SK-N-SH treated with all-trans-retinoic acid at 6 μM for 48 hours (cell line): ENCODE data around the gene GPSM3.

ENCODE experiments used
- ATAC-seq: fragments of 200-7000 bp; cut with Tn5 transposase; 3 replicates; pipeline ENCODE4 v1.9.1; 2020; ENCODE audit warnings: mild to moderate bottlenecking, moderate library complexity
- BACH2 ChIP-seq: fragments of 250-450 bp; sonication (Bioruptor Pico); IDR thresholded peaks from 2 replicates; pipeline ENCODE4 v1.9.0; 2021; ENCODE audit warnings: mild to moderate bottlenecking, borderline replicate concordance
- CSDC2 ChIP-seq: fragments of 250-450 bp; sonication (Bioruptor Pico); IDR thresholded peaks from 2 replicates; pipeline ENCODE4 v1.5.0; 2020; ENCODE audit warnings: mild to moderate bottlenecking, moderate library complexity
- ESRRG ChIP-seq: fragments of 250-450 bp; sonication (Bioruptor Pico); IDR thresholded peaks from 2 replicates; pipeline ENCODE4 v1.6.1; 2021; ENCODE audit warnings: mild to moderate bottlenecking
- GLIS3 ChIP-seq: fragments of 250-450 bp; sonication (Bioruptor Pico); IDR thresholded peaks from 2 replicates; pipeline ENCODE4 v1.5.0; 2020; ENCODE audit warnings: mild to moderate bottlenecking, moderate library complexity
- ISL1 ChIP-seq: fragments of 250-450 bp; sonication (Bioruptor Pico); IDR thresholded peaks from 2 replicates; pipeline ENCODE4 v2.1.2; 2022; ENCODE audit warnings: mild to moderate bottlenecking, moderate library complexity
- OSR1 ChIP-seq: fragments of 250-450 bp; sonication (Bioruptor Pico); IDR thresholded peaks from 2 replicates; pipeline ENCODE4 v1.8.0; 2022; ENCODE audit warnings: moderate library complexity, mild to moderate bottlenecking, inconsistent platforms
- PPARA ChIP-seq: fragments of 250-450 bp; sonication (Bioruptor Pico); IDR thresholded peaks from 2 replicates; pipeline ENCODE4 v1.5.0; 2020; ENCODE audit warnings: mild to moderate bottlenecking, borderline replicate concordance
- RARB ChIP-seq: fragments of 250-450 bp; sonication (Bioruptor Pico); IDR thresholded peaks from 2 replicates; pipeline ENCODE4 v1.8.0; 2021; ENCODE audit warnings: mild to moderate bottlenecking, moderate library complexity
- SNAI2 ChIP-seq: fragments of 250-450 bp; sonication (Bioruptor Pico); IDR thresholded peaks from 2 replicates; pipeline ENCODE4 v1.5.0; 2020; ENCODE audit warnings: mild to moderate bottlenecking, moderate library complexity
- TCF4 ChIP-seq: fragments of 250-450 bp; sonication (Bioruptor Pico); IDR thresholded peaks from 2 replicates; pipeline ENCODE4 v1.8.0; 2021; ENCODE audit warnings: mild to moderate bottlenecking, moderate library complexity, borderline replicate concordance
- TOX ChIP-seq: fragments of 250-450 bp; sonication (Bioruptor Pico); IDR thresholded peaks from 2 replicates; pipeline ENCODE4 v1.8.0; 2021; ENCODE audit warnings: mild to moderate bottlenecking, moderate library complexity, borderline replicate concordance
- ZC3H10 ChIP-seq: fragments of 250-450 bp; sonication (Bioruptor Pico); IDR thresholded peaks from 2 replicates; pipeline ENCODE4 v1.5.1; 2021; ENCODE audit warnings: mild to moderate bottlenecking, moderate library complexity
- ZFP3 ChIP-seq: fragments of 250-450 bp; sonication (Bioruptor Pico); IDR thresholded peaks from 2 replicates; pipeline ENCODE4 v1.5.0; 2020; ENCODE audit warnings: mild to moderate bottlenecking, moderate library complexity
- ZFP30 ChIP-seq: fragments of 450-650 bp; formaldehyde crosslinking; IDR thresholded peaks from 2 replicates; pipeline ENCODE4 v1.5.0; 2022; ENCODE audit warnings: mild to moderate bottlenecking, moderate library complexity
- ZNF565 ChIP-seq: fragments of 450-650 bp; formaldehyde crosslinking; conservative IDR thresholded peaks from 2 replicates; pipeline ENCODE4 v1.5.0; 2020; ENCODE audit warnings: low read depth, mild to moderate bottlenecking, moderate library complexity
- ZNF70 ChIP-seq: fragments of 450-650 bp; formaldehyde crosslinking; IDR thresholded peaks from 2 replicates; pipeline ENCODE4 v1.5.0; 2020; ENCODE audit warnings: mild to moderate bottlenecking, moderate library complexity
- ZNF8 ChIP-seq: fragments of 450-650 bp; formaldehyde crosslinking; IDR thresholded peaks from 2 replicates; pipeline ENCODE4 v1.5.0; 2020; ENCODE audit warnings: mild to moderate bottlenecking, moderate library complexity
- TF ChIP-seq, protein P1 (sequence below): fragments of 250-450 bp; sonication (Bioruptor Pico); IDR thresholded peaks from 2 replicates; pipeline ENCODE4 v1.5.0; 2020; ENCODE audit warnings: mild to moderate bottlenecking, moderate library complexity
- TF ChIP-seq, protein P2 (sequence below): fragments of 250-450 bp; sonication (Bioruptor Pico); IDR thresholded peaks from 2 replicates; pipeline ENCODE4 v1.8.0; 2020; ENCODE audit warnings: mild to moderate bottlenecking, moderate library complexity, borderline replicate concordance
- TF ChIP-seq, protein P3 (sequence below): fragments of 250-450 bp; sonication (Bioruptor Pico); IDR thresholded peaks from 2 replicates; pipeline ENCODE4 v1.8.0; 2021; ENCODE audit warnings: low read depth, mild to moderate bottlenecking, moderate library complexity, borderline replicate concordance
- TF ChIP-seq, protein P4 (sequence below): fragments of 250-450 bp; sonication (Bioruptor Pico); IDR thresholded peaks from 2 replicates; pipeline ENCODE4 v1.5.1; 2020; ENCODE audit warnings: low read depth, mild to moderate bottlenecking, moderate library complexity
- TF ChIP-seq, protein P5 (sequence below): fragments of 250-450 bp; sonication (Bioruptor Pico); IDR thresholded peaks from 2 replicates; pipeline ENCODE4 v1.5.1; 2021; ENCODE audit warnings: mild to moderate bottlenecking, moderate library complexity

GPSM3 gene

DNA sequence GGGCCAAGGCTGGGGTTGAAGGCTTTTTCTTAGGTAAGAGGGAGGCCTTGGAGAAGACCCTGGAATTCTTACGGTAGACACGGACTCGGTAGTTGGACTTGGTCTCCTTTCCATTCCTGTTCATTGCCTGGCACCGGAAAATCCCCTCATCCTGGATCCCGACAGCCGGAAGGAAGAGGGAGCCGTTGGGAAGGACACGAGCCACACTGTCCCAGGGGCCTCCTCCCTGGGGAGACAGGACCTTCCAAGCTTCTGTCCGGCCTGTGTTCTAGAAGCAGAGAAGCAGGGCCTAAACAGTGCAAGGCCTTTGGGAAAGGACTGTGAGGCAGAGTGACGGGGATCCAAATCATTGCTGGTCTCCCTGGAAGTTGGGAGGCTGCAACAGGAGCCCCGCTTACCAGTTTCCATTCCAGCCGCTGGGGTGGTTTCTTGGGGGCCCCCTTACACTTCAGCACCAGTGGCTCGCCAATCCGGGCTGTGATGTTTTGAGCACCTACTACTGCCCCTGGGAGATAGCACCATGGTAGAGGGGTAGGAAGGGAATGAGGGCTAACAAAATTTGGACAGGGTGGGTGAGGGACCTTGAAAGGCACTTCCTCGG, 8.9 kb downstream of the GPSM3 start:
- ATAC-seq: no peak
- TF ChIP-seq SNAI2 (CRISPR knock-in tag): no peak
- no peak for TF ChIP-seq TOX (CRISPR knock-in tag)
- TF ChIP-seq, protein P1, sequence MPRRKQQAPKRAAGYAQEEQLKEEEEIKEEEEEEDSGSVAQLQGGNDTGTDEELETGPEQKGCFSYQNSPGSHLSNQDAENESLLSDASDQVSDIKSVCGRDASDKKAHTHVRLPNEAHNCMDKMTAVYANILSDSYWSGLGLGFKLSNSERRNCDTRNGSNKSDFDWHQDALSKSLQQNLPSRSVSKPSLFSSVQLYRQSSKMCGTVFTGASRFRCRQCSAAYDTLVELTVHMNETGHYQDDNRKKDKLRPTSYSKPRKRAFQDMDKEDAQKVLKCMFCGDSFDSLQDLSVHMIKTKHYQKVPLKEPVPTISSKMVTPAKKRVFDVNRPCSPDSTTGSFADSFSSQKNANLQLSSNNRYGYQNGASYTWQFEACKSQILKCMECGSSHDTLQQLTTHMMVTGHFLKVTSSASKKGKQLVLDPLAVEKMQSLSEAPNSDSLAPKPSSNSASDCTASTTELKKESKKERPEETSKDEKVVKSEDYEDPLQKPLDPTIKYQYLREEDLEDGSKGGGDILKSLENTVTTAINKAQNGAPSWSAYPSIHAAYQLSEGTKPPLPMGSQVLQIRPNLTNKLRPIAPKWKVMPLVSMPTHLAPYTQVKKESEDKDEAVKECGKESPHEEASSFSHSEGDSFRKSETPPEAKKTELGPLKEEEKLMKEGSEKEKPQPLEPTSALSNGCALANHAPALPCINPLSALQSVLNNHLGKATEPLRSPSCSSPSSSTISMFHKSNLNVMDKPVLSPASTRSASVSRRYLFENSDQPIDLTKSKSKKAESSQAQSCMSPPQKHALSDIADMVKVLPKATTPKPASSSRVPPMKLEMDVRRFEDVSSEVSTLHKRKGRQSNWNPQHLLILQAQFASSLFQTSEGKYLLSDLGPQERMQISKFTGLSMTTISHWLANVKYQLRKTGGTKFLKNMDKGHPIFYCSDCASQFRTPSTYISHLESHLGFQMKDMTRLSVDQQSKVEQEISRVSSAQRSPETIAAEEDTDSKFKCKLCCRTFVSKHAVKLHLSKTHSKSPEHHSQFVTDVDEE: no peak
- TF ChIP-seq, protein P2, sequence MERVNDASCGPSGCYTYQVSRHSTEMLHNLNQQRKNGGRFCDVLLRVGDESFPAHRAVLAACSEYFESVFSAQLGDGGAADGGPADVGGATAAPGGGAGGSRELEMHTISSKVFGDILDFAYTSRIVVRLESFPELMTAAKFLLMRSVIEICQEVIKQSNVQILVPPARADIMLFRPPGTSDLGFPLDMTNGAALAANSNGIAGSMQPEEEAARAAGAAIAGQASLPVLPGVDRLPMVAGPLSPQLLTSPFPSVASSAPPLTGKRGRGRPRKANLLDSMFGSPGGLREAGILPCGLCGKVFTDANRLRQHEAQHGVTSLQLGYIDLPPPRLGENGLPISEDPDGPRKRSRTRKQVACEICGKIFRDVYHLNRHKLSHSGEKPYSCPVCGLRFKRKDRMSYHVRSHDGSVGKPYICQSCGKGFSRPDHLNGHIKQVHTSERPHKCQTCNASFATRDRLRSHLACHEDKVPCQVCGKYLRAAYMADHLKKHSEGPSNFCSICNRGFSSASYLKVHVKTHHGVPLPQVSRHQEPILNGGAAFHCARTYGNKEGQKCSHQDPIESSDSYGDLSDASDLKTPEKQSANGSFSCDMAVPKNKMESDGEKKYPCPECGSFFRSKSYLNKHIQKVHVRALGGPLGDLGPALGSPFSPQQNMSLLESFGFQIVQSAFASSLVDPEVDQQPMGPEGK: no peak
- no peak for TF ChIP-seq OSR1
- TF ChIP-seq ESRRG (CRISPR knock-in tag): no peak
- TF ChIP-seq PPARA (CRISPR knock-in tag): no peak
- TF ChIP-seq, protein P3, sequence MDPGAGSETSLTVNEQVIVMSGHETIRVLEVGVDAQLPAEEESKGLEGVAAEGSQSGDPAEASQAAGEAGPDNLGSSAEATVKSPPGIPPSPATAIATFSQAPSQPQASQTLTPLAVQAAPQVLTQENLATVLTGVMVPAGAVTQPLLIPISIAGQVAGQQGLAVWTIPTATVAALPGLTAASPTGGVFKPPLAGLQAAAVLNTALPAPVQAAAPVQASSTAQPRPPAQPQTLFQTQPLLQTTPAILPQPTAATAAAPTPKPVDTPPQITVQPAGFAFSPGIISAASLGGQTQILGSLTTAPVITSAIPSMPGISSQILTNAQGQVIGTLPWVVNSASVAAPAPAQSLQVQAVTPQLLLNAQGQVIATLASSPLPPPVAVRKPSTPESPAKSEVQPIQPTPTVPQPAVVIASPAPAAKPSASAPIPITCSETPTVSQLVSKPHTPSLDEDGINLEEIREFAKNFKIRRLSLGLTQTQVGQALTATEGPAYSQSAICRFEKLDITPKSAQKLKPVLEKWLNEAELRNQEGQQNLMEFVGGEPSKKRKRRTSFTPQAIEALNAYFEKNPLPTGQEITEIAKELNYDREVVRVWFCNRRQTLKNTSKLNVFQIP (CRISPR knock-in tag): no peak
- no peak for TF ChIP-seq ZNF8 (CRISPR knock-in tag)
- TF ChIP-seq BACH2 (CRISPR knock-in tag): no peak
- no peak for TF ChIP-seq RARB (CRISPR knock-in tag)
- TF ChIP-seq TCF4 (CRISPR knock-in tag): no peak

DNA sequence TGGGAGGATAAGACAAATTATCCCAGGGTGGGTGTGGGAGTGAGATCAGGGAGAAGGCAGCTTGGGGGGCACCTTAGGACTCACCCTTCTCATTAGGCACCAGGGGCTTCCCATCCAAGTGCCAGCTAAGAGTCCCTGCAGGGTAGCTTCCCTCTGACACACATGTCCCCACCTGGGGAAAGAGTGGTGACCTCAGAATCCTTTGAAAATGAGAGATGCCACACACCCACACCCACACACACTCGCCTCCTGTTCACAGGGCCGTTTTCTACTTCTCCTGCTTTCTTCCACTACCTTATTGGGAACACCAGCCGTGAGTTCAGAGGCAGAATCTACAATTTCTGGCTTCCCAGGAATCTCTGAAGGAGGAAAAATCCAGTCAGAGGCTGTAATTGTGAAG, 9.4 kb downstream of the GPSM3 start:
- TF ChIP-seq, protein P4, sequence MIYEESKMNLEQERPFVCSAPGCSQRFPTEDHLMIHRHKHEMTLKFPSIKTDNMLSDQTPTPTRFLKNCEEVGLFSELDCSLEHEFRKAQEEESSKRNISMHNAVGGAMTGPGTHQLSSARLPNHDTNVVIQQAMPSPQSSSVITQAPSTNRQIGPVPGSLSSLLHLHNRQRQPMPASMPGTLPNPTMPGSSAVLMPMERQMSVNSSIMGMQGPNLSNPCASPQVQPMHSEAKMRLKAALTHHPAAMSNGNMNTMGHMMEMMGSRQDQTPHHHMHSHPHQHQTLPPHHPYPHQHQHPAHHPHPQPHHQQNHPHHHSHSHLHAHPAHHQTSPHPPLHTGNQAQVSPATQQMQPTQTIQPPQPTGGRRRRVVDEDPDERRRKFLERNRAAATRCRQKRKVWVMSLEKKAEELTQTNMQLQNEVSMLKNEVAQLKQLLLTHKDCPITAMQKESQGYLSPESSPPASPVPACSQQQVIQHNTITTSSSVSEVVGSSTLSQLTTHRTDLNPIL: no peak
- TF ChIP-seq CSDC2 (no peak), ZC3H10 (CRISPR knock-in tag) (no peak), PPARA (CRISPR knock-in tag) (no peak), GLIS3 (CRISPR knock-in tag) (no peak), ZFP30 (CRISPR knock-in tag) (no peak)
- TF ChIP-seq, protein P1: no peak
- TF ChIP-seq, protein P5, sequence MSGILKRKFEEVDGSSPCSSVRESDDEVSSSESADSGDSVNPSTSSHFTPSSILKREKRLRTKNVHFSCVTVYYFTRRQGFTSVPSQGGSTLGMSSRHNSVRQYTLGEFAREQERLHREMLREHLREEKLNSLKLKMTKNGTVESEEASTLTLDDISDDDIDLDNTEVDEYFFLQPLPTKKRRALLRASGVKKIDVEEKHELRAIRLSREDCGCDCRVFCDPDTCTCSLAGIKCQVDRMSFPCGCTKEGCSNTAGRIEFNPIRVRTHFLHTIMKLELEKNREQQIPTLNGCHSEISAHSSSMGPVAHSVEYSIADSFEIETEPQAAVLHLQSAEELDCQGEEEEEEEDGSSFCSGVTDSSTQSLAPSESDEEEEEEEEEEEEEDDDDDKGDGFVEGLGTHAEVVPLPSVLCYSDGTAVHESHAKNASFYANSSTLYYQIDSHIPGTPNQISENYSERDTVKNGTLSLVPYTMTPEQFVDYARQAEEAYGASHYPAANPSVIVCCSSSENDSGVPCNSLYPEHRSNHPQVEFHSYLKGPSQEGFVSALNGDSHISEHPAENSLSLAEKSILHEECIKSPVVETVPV (CRISPR knock-in tag): no peak
- no peak for ATAC-seq

DNA sequence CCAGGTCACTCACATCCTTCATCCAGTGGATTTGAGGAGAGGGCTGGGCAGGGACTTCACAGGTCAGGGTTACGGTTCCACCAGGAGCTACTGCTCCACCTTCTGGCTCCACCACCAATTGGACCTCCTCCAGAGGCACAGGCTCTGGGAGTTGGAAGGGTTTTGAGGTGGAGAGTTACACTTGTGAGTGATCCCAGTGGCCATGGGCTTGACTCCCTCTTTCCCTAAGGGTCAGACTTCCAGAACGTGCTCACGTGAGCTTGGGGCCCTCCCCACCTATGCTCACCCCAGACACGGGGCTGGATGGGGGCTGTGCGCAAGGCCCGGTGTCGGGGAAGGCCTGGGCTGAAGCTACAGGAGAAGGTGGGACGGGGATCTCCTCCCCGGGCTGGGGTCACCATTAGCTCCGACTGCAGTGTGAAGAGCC, 9.9 kb downstream of the GPSM3 start:
- ATAC-seq: no peak
- TF ChIP-seq ISL1 (CRISPR knock-in tag): no peak
- no peak for TF ChIP-seq ZC3H10 (CRISPR knock-in tag)
- no peak for TF ChIP-seq ZFP3 (CRISPR knock-in tag)
- TF ChIP-seq PPARA (CRISPR knock-in tag): no peak
- no peak for TF ChIP-seq BACH2 (CRISPR knock-in tag)
- TF ChIP-seq TCF4 (CRISPR knock-in tag): no peak
- no peak for TF ChIP-seq RARB (CRISPR knock-in tag)
- no peak for TF ChIP-seq SNAI2 (CRISPR knock-in tag)
- no peak for TF ChIP-seq GLIS3 (CRISPR knock-in tag)
- TF ChIP-seq ZNF565 (CRISPR knock-in tag): no peak
- no peak for TF ChIP-seq ESRRG (CRISPR knock-in tag)
- TF ChIP-seq ZNF70 (CRISPR knock-in tag): no peak
- TF ChIP-seq, protein P1: no peak
- no peak for TF ChIP-seq CSDC2
- no peak for TF ChIP-seq OSR1
